Transverse colon (tissue), 4 donors: ENCODE measurements around the gene ADCY10. TPM values are rescaled to one million over a fixed set of nuclear protein-coding genes. Genes with fewer than 3 reads are reported as not detected.

Experiments used
- DNase-seq: peaks from one replicate; pipeline ENCODE4 v3.0.0-alpha.2; 2019
- H3K27ac ChIP-seq, 4 donors: fragments of 200-600 bp; sonication (generic); 2 replicates each; pipeline ENCODE4 v1.5.1; 2016 to 2018; ENCODE audit warnings: inconsistent platforms in 4 of 4
- H3K27me3 ChIP-seq: fragments of 200-600 bp; sonication (generic); 2 replicates; pipeline ENCODE4 v1.5.1; 2017; ENCODE audit warnings: inconsistent platforms
- H3K36me3 ChIP-seq, 4 donors: fragments of 200-600 bp; sonication (generic); 2 replicates each; pipeline ENCODE4 v1.5.1; 2017 to 2019; ENCODE audit warnings: inconsistent platforms in 4 of 4
- H3K4me1 ChIP-seq, 4 donors: fragments of 200-600 bp; sonication (generic); 2 replicates each; pipeline ENCODE4 v1.5.1; 2017 to 2020; ENCODE audit warnings: inconsistent platforms in 4 of 4
- H3K4me3 ChIP-seq, 4 donors: fragments of 200-600 bp; sonication (generic); 1 replicate in 1 of 4; 2 replicates in 3 of 4; pipeline versions ENCODE4 v1.5.1 to v1.6.1; 2017 to 2019; ENCODE audit warnings: inconsistent platforms in 4 of 4
- H3K9me3 ChIP-seq, 2 donors: fragments of 200-600 bp; sonication (generic); 2 replicates each; pipeline ENCODE4 v1.5.1; 2017 to 2019; ENCODE audit warnings: inconsistent platforms in 2 of 2
- CTCF ChIP-seq, 5 experiments: fragments of 200-600 bp in 3 of 5; fragments of 450-650 bp in 2 of 5; sonication (generic) in 3 of 5; IDR thresholded peaks; 1 replicate in 2 of 5; 2 replicates in 3 of 5; pipeline ENCODE4 v1.5.1; 2016 to 2017; ENCODE audit warnings: antibody characterized with exemption in 5 of 5, inconsistent platforms in 3 of 5, mild to moderate bottlenecking in 2 of 5, moderate library complexity in 1 of 5
- EP300 ChIP-seq: sonication (generic); formaldehyde crosslinking; IDR thresholded peaks from one replicate; pipeline ENCODE4 v1.6.1; 2017; ENCODE audit warnings: antibody characterized with exemption, low read depth
- POLR2A ChIP-seq: fragments of 450-650 bp; IDR thresholded peaks from one replicate; pipeline ENCODE4 v1.6.1; 2016; ENCODE audit warnings: antibody characterized with exemption, mild to moderate bottlenecking, moderate library complexity
- POLR2AphosphoS5 ChIP-seq, 3 donors: sonication (generic); formaldehyde crosslinking; IDR thresholded peaks; one replicate each; pipeline ENCODE4 v1.6.1; 2016; ENCODE audit warnings: antibody characterized with exemption in 3 of 3
- WGBS, 2 donors: methylation state at CpG; one replicate each; pipeline ENCODE4 v1.1.5; 2018; ENCODE audit warnings: low coverage in 1 of 2; 5-methylcytosine and 5-hydroxymethylcytosine counted together
- in situ Hi-C, 4 donors: fragments of 200-750 bp; cut with MboI; loops; one replicate each; pipeline versions ENCODE4 v1.15.0 to v1.15.1; 2017; ENCODE audit warnings: low sequenced_read_pairs in 3 of 4, low pct_ligation_motif_present in 1 of 4, low pct_unique_long_range_greater_than_20kb in 1 of 4
- intact Hi-C: fragments of 100-400 bp; cut with DNase I; formaldehyde crosslinking; loops from one replicate; pipeline ENCODE4 v1.15.1; 2023; ENCODE audit warnings: low total_unique reads
- total RNA-seq, 4 donors: library from RNA; depleted of rRNA; stranded (reverse); fragments of >200 nt; gene quantifications; one replicate each; pipeline ENCODE4 v1.1.0, GENCODE V29; 2016

The ADCY10 gene
- total RNA-seq, 4 donors from 2014 or later = 0.27 to 3.7 TPM; not detected in 2

GRCh38 chr1:167826127-167826526 is 87.8 kb downstream of the ADCY10 start:
- in situ Hi-C loops = no loop called here
- Histone ChIP-seq H3K36me3 (no peaks in the 10 kb centered on the region), H3K27me3 (no peaks in the 10 kb centered on the region), H3K27ac (no peak overlapping the region), H3K4me1 (no peaks in the 10 kb centered on the region), H3K9me3 (no peaks in the 10 kb centered on the region), H3K4me3 (no peak overlapping the region)
- DNase-seq = no peak
- intact Hi-C loops = no loop called here
- no peak for TF ChIP-seq CTCF (IDR thresholded peaks at IDR 0.05)
- no peak for TF ChIP-seq POLR2AphosphoS5 (IDR thresholded peaks at IDR 0.05)
- TF ChIP-seq EP300 = no peak
- no peak for TF ChIP-seq POLR2A
- WGBS, 2 donors = 74 to 79% methylated on average over 4 of the region's 4 CpGs

GRCh38 chr1:167825419-167826079 is 88.4 kb downstream of the ADCY10 start:
- no peak for TF ChIP-seq POLR2AphosphoS5 (IDR thresholded peaks at IDR 0.05)
- 84 to 88% methylated on average over 2 to 4 of the region's 4 CpGs for WGBS, 2 donors
- Histone ChIP-seq H3K4me3 (no peak overlapping the region), H3K27ac (no peak overlapping the region), H3K4me1 (no peaks in the 10 kb centered on the region), H3K36me3 (no peaks in the 10 kb centered on the region), H3K27me3 (no peaks in the 10 kb centered on the region), H3K9me3 (no peaks in the 10 kb centered on the region)
- in situ Hi-C loops (no loop called here), intact Hi-C loops (no loop called here)
- no peak for DNase-seq

GRCh38 chr1:167824163-167824794 is 89.7 kb downstream of the ADCY10 start:
- in situ Hi-C loops = no loop called here
- peaks cover 0 to 4% (median 0%) of the 10 kb centered on the region in 4 donors for H3K4me1 ChIP-seq

GRCh38 chr1:167821969-167822685 is 91.8 kb downstream of the ADCY10 start:
- peaks cover 0 to 15% (median 4%) of the 10 kb centered on the region in 4 donors for H3K4me1 ChIP-seq
- H3K4me3 ChIP-seq = no peak overlapping the region
- 67 to 80% methylated on average over 2 to 4 of the region's 4 CpGs for WGBS, 2 donors
- H3K9me3 ChIP-seq = no peaks in the 10 kb centered on the region
- no peak for DNase-seq
- intact Hi-C loops = no loop called here
- no peaks in the 10 kb centered on the region for H3K36me3 ChIP-seq
- H3K27me3 ChIP-seq = no peaks in the 10 kb centered on the region
- no peak for TF ChIP-seq EP300
- TF ChIP-seq POLR2A = no peak
- TF ChIP-seq CTCF (IDR thresholded peaks at IDR 0.05) = no peak
- no peak for TF ChIP-seq POLR2AphosphoS5 (IDR thresholded peaks at IDR 0.05)
- in situ Hi-C loops = no loop called here
- no peak overlapping the region for H3K27ac ChIP-seq

More at GRCh38 chr1:167824163-167824794, 89.7 kb downstream of the ADCY10 start:
- DNase-seq = no peak
- H3K36me3 ChIP-seq = no peaks in the 10 kb centered on the region
- no peaks in the 10 kb centered on the region for H3K27me3 ChIP-seq
- intact Hi-C loops = no loop called here
- no peak overlapping the region for H3K27ac ChIP-seq
- TF ChIP-seq EP300 (no peak), POLR2AphosphoS5 (IDR thresholded peaks at IDR 0.05) (no peak), POLR2A (no peak), CTCF (IDR thresholded peaks at IDR 0.05) (no peak)
- 45 to 68% methylated on average over 3 to 9 of the region's 9 CpGs for WGBS, 2 donors
- H3K4me3 ChIP-seq = no peak overlapping the region
- no peaks in the 10 kb centered on the region for H3K9me3 ChIP-seq
